RPMI7951 (cell line): Measurements from ENCODE around the gene DNAJB12. TPM values are rescaled to one million over a fixed set of nuclear protein-coding genes. Genes with fewer than 3 reads are reported as not detected.
"Not testable (repeated sequence)": the region's sequence is repeated elsewhere in the genome, so short reads cannot be mapped to it uniquely, and the experiment has no call there.

ENCODE experiments used
- DNase-seq: peaks from one replicate; pipeline ENCODE4 v3.0.0-alpha.2; 2012; ENCODE audit warnings: low read depth
- total RNA-seq: library from RNA; depleted of rRNA; stranded (reverse); fragments of >200 nt; shearing (Covaris generic); gene quantifications from 2 replicates; pipeline ENCODE4 v1.2.3, GENCODE V29; 2014

Gene DNAJB12
- total RNA-seq, 1 experiment from 2014 or later, result 24.9 TPM

- DNase-seq, result peak; percentile 51
Measured at GRCh38 chr10:72316748-72317435, 37.8 kb downstream of the DNAJB12 start.

- no peak for DNase-seq
Measured at GRCh38 chr10:72316386-72316700, 38.4 kb downstream of the DNAJB12 start.

GRCh38 chr10:72315611-72316385 lies 38.9 kb downstream of the DNAJB12 start:
- peak; percentile 90 for DNase-seq

GRCh38 chr10:72315054-72315453 lies 39.7 kb downstream of the DNAJB12 start:
- DNase-seq, result no peak

- no peak for DNase-seq
Measured at GRCh38 chr10:72314263-72314662, 40.5 kb downstream of the DNAJB12 start.

GRCh38 chr10:72312865-72313391 lies 41.8 kb downstream of the DNAJB12 start:
- DNase-seq, result no peak

- no peak for DNase-seq
Measured at GRCh38 chr10:72311667-72312066, 43.1 kb downstream of the DNAJB12 start.

- DNase-seq, result peak; percentile 40
Measured at GRCh38 chr10:72310636-72311035, 44.1 kb downstream of the DNAJB12 start.

GRCh38 chr10:72310241-72310633 lies 44.5 kb downstream of the DNAJB12 start:
- no peak for DNase-seq

GRCh38 chr10:72309290-72310240 lies 45.2 kb downstream of the DNAJB12 start:
- no peak for DNase-seq

GRCh38 chr10:72308320-72308987 lies 46.3 kb downstream of the DNAJB12 start:
- DNase-seq, result peak; percentile 87

GRCh38 chr10:72307711-72308110 lies 47.0 kb downstream of the DNAJB12 start:
- not testable (repeated sequence) for DNase-seq

- DNase-seq, result no peak
Measured at GRCh38 chr10:72306215-72306760, 48.4 kb downstream of the DNAJB12 start.

- no peak for DNase-seq
Measured at GRCh38 chr10:72303424-72304128, 51.1 kb downstream of the DNAJB12 start.

GRCh38 chr10:72298592-72299519 lies 55.9 kb downstream of the DNAJB12 start:
- no peak for DNase-seq

GRCh38 chr10:72297805-72298591 lies 56.7 kb downstream of the DNAJB12 start:
- peak; percentile 98 for DNase-seq

- peak; percentile 98 for DNase-seq
Measured at GRCh38 chr10:72297281-72297804, 57.4 kb downstream of the DNAJB12 start.

- DNase-seq, result not testable (repeated sequence)
Measured at GRCh38 chr10:72296829-72297280, 57.9 kb downstream of the DNAJB12 start.
